ENCODE data around the gene FAM120C. TPM values are rescaled to one million over a fixed set of nuclear protein-coding genes. Genes with fewer than 3 reads are reported as not detected.

The FAM120C gene
- polyA plus RNA-seq, 3 donors: 1.7 to 2.6 (median 1.8) TPM

- no peak for DNase-seq
- H2AFZ ChIP-seq (ENCODE audit: insufficient read depth, low read depth, low read length, poor library complexity, severe bottlenecking): no peak overlapping the region
- intact Hi-C loops (cut with micrococcal nuclease): no loop called here
- no peak overlapping the region for H3K4me2 ChIP-seq (replicated peaks; ENCODE audit: extremely low read depth, low read length, poor library complexity, severe bottlenecking)
- Mint-ChIP-seq H3K27ac (no peak overlapping the region), H3K4me1 (no peaks in the 10 kb centered on the region), H3K36me3 (peaks cover 0 to 4% of the 10 kb centered on the region in 2 donors), H3K27me3 (ENCODE audit: low read depth in 3 of 3) (peaks cover 0 to 2% (median 0%) of the 10 kb centered on the region in 3 donors), H3K4me3 (no peak overlapping the region), H3K9me3 (peaks cover 0 to 2% (median 0%) of the 10 kb centered on the region in 7 donors)
- H3K27me3 ChIP-seq (ENCODE audit: control insufficient read depth in 2 of 2, insufficient read depth in 2 of 2, low read length in 2 of 2): no peaks in the 10 kb centered on the region
- no peaks in the 10 kb centered on the region for H4K20me1 ChIP-seq (ENCODE audit: insufficient read depth, low read length)
- H3K4me3 ChIP-seq (replicated peaks in 1 of 3; ENCODE audit: low read depth in 2 of 3, low read length in 3 of 3): no peak overlapping the region
- H3K4me1 ChIP-seq (ENCODE audit: control insufficient read depth in 1 of 2, insufficient read depth in 2 of 2, low read length in 2 of 2): no peaks in the 10 kb centered on the region
- no peak overlapping the region for H3K27ac ChIP-seq (ENCODE audit: low read depth in 1 of 2, low read length in 2 of 2)
- no peaks in the 10 kb centered on the region for H3K9me3 ChIP-seq (replicated peaks in 1 of 2; ENCODE audit: control insufficient read depth in 1 of 2, insufficient read depth in 1 of 2, low read length in 2 of 2)
- no peaks in the 10 kb centered on the region for H3K79me2 ChIP-seq (ENCODE audit: insufficient read depth, low read length)
- no peak for TF ChIP-seq CTCF (IDR thresholded peaks at IDR 0.05)
- no CpG with 5 or more reads among the region's 2 CpGs for WGBS (ENCODE audit: insufficient coverage)
- H3K9ac ChIP-seq (ENCODE audit: insufficient read depth, low read length, poor library complexity, severe bottlenecking): no peak overlapping the region
- no peaks in the 10 kb centered on the region for H3K36me3 ChIP-seq (replicated peaks in 1 of 2; ENCODE audit: control insufficient read depth in 1 of 2, insufficient read depth in 2 of 2, low read length in 2 of 2)
Measured at GRCh38 chrX:54093571-54093970, 89.5 kb downstream of the FAM120C start.

GRCh38 chrX:54093159-54093558 lies 89.9 kb downstream of the FAM120C start:
- no peaks in the 10 kb centered on the region for H3K79me2 ChIP-seq (ENCODE audit: insufficient read depth, low read length)
- Mint-ChIP-seq H3K9me3 (peaks cover 0 to 2% (median 0%) of the 10 kb centered on the region in 7 donors), H3K36me3 (peaks cover 0 to 4% of the 10 kb centered on the region in 2 donors), H3K27me3 (ENCODE audit: low read depth in 3 of 3) (peaks cover 0 to 2% (median 0%) of the 10 kb centered on the region in 3 donors), H3K27ac (no peak overlapping the region), H3K4me3 (no peak overlapping the region), H3K4me1 (no peaks in the 10 kb centered on the region)
- H3K4me1 ChIP-seq (ENCODE audit: control insufficient read depth in 1 of 2, insufficient read depth in 2 of 2, low read length in 2 of 2): no peaks in the 10 kb centered on the region
- intact Hi-C loops (cut with micrococcal nuclease): no loop called here
- no peak overlapping the region for H2AFZ ChIP-seq (ENCODE audit: insufficient read depth, low read depth, low read length, poor library complexity, severe bottlenecking)
- no peak overlapping the region for H3K27ac ChIP-seq (ENCODE audit: low read depth in 1 of 2, low read length in 2 of 2)
- no peak overlapping the region for H3K4me2 ChIP-seq (replicated peaks; ENCODE audit: extremely low read depth, low read length, poor library complexity, severe bottlenecking)
- H3K36me3 ChIP-seq (replicated peaks in 1 of 2; ENCODE audit: control insufficient read depth in 1 of 2, insufficient read depth in 2 of 2, low read length in 2 of 2): no peaks in the 10 kb centered on the region
- TF ChIP-seq CTCF (IDR thresholded peaks at IDR 0.05): no peak
- no peak overlapping the region for H3K4me3 ChIP-seq (replicated peaks in 1 of 3; ENCODE audit: low read depth in 2 of 3, low read length in 3 of 3)
- no peaks in the 10 kb centered on the region for H3K9me3 ChIP-seq (replicated peaks in 1 of 2; ENCODE audit: control insufficient read depth in 1 of 2, insufficient read depth in 1 of 2, low read length in 2 of 2)
- DNase-seq: no peak
- H3K27me3 ChIP-seq (ENCODE audit: control insufficient read depth in 2 of 2, insufficient read depth in 2 of 2, low read length in 2 of 2): no peaks in the 10 kb centered on the region
- 100% methylated on average over 1 of the region's 1 CpG for WGBS (ENCODE audit: insufficient coverage)
- H4K20me1 ChIP-seq (ENCODE audit: insufficient read depth, low read length): no peaks in the 10 kb centered on the region
- no peak overlapping the region for H3K9ac ChIP-seq (ENCODE audit: insufficient read depth, low read length, poor library complexity, severe bottlenecking)

Measured in CD14-positive monocyte (primary cell).